ENCODE results near the gene SCT. TPM values are rescaled to one million over a fixed set of nuclear protein-coding genes. Genes with fewer than 3 reads are reported as not detected.

SCT gene
- total RNA-seq (2022; extraction: Qiagen RNA extraction), result not detected in 5 replicates

DNA sequence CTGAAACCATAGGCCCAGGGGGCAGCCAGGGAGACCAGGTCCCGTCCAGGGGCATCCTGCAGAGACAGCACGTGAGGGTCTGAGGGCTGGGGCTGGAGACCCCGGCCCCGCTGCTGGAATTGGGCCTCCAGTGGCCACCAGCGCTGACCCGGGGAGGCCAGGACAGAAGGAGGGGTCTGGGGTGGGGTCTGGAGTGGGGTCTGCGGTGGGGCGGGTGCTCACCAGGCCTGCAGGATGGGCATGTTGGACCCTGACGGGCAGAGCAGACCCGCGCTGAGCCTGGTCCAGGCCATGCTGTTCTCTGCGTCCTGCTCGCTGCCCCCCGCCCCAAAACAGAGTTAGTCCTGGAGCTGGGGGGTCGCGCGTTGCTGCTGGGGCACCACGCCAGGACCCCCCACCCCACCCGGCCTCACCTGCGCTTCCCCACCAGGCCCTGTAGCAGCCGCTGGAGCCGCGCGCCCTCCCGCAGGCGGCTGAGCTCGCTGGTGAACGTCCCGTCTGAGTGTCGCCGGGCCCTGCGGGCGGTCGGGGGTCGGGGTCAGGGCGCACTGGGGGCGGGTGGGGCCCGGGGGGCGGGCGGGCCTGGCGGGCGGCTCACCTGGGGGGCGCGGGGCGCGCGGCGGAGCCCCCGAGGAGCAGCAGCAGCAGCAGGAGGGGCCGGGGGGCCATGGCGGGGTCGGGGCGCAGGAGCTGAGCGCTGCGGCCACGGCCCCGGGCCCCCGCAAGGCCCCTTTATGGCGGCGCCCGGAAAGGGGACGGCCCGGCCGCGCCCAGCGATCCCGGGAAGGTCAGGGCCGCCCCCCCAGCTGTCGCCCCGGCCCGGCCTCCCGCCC lies at the start of gene SCT:
SCT (minus strand) TSS at position 707 of the 833 bp plus-strand sequence; CDS start at position 669, 38 bp downstream.

GRCh38 chr11:636511-637332 lies 9.7 kb upstream of the SCT start, which contains the start of gene DRD4:
Gene DRD4, plus strand, starts transcription at chr11:637269. Its CDS starts 36 bp downstream, at chr11:637305.

DNA sequence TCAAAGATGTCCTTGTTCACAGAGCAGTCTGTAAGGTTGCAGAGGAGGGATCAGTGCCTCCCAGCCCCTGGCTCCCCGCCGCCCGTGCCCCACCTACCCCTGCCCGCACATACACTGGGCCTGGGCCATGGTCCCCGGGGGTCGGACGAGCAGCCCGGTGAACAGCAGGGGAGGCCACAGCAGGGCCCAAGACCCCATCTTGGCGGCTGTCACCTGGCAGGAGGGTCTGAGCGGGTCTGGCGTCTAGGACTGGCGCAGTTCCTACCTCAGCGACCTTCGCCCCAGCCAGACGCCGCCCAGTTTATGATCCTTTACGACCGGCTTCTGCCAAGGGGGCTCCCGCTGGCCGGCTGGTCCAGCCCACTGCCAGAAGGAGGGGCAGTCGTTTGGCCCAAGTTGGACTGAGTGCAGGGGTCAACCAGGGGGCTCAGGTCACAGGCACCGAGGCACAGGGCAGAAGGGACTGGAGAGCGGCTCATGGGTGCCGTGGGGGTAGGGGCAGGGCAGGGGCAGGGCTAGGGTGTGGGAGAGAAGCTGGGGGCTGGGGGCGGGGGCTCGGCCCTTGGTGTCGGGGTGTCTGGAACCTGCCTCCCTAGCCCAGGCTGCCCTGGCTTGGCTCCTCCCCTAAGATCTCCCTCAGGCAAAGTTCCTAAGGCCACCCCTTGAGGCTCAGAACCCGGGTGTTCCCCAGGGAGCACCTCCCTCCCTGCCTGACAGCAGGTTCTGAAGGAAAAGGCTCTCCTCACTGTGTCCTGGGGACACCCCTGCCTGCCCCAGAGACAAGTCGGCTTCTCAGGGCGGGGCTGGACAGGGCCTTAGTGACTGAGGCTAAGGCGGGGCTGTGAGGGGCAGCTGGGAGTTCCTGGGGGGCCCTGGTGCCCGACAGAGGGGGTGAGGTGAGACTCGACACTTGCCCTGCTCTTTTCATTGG lies 2.0 kb downstream of the SCT start, which contains the start of gene CDHR5:
CDHR5 (minus strand) TSS at position 251 of the 931 bp plus-strand sequence; CDS start at position 198, 53 bp downstream.

DNA sequence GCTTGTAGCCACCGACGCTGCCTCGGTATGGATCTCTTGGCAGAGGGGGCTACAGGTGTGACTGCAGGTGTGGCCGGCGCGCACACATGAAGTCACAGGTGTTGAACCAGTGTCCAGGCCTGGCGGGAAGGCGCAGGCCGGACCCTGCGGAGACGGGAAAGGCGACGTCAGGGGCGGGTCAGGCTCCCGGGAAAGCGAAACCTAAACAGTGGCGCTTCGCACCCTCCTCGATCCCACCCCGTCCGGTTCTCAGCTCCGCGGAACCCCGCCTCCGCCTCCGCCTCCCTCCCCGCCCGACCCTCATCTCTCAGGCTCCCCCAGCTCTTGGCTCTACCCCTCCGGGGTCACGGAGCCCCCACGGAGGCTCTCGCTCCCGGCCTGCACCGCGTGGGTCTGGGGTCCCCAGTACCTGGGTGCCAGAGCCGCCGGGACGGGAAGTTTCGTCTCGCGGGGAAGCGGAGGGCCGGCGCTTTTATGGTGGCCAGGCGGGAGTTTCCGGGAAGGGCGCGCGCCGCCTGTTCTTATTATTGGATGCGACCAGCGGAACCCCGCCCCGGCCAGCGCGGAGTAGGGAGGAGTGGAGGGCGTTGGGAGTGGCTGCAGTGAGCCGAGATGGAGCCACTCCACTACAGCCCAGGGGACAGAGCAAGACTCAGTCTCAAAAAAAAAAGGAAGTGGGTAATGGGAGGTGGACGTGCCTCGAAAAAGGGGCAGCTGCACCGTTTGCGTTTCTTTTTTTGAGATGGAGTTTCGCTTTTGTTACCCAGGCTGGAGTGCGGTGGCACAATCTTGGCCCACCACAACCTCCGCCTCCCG lies 11.3 kb downstream of the SCT start, which contains the start of gene IRF7:
IRF7 (minus strand) TSS at position 447 of the 816 bp plus-strand sequence. CDS start 586 bp downstream, outside the sequence.

Other genes with a start within 250 kb of the SCT start
- 26.9 to 37.1 TPM (median 35.4 TPM) in 5 replicates for gene PKP3, start 233.0 kb downstream of the SCT start, total RNA-seq (2022; extraction: Qiagen RNA extraction)
- 57.7 to 86.6 TPM (median 78.8 TPM) in 5 replicates for gene SIGIRR, start 212.2 kb downstream of the SCT start, total RNA-seq (2022; extraction: Qiagen RNA extraction)
- 0.52 to 1.2 TPM (median 0.66 TPM) in 5 replicates for gene ANO9, start 185.2 kb downstream of the SCT start, total RNA-seq (2022; extraction: Qiagen RNA extraction)
- gene PTDSS2, start 176.9 kb downstream of the SCT start, total RNA-seq (2022; extraction: Qiagen RNA extraction), result 28.7 to 46.7 TPM (median 45.6 TPM) in 5 replicates
- gene RNH1, start 119.9 kb downstream of the SCT start, total RNA-seq (2022; extraction: Qiagen RNA extraction), result 123 to 178 TPM (median 165 TPM) in 5 replicates
- gene HRAS, start 91.6 kb downstream of the SCT start, total RNA-seq (2022; extraction: Qiagen RNA extraction), result 111 to 166 TPM (median 143 TPM) in 5 replicates
- gene LRRC56, start 89.7 kb downstream of the SCT start, total RNA-seq (2022; extraction: Qiagen RNA extraction), result 0.52 to 1.1 TPM (median 0.98 TPM) in 5 replicates
- 1.6 to 3.4 TPM (median 2.4 TPM) in 5 replicates for gene LMNTD2, start 66.4 kb downstream of the SCT start, total RNA-seq (2022; extraction: Qiagen RNA extraction)
- 53.9 to 61.7 TPM (median 58.5 TPM) in 5 replicates for gene RASSF7, start 66.2 kb downstream of the SCT start, total RNA-seq (2022; extraction: Qiagen RNA extraction)
- 25.8 to 45.8 TPM (median 43.4 TPM) in 5 replicates for gene PHRF1, start 50.7 kb downstream of the SCT start, total RNA-seq (2022; extraction: Qiagen RNA extraction)
- gene IRF7, start 11.2 kb downstream of the SCT start, total RNA-seq (2022; extraction: Qiagen RNA extraction), result 6.6 to 9.0 TPM (median 7.0 TPM) in 5 replicates
- gene CDHR5, start 2.2 kb downstream of the SCT start, total RNA-seq (2022; extraction: Qiagen RNA extraction), result 0.06 to 0.34 TPM (median 0.07 TPM) in 5 replicates
- gene DRD4, start 10.1 kb upstream of the SCT start, total RNA-seq (2022; extraction: Qiagen RNA extraction), result 0.23 to 0.54 TPM (median 0.36 TPM) in 4 of 5 replicates, not detected in the other
- gene DEAF1, start 68.0 kb upstream of the SCT start, total RNA-seq (2022; extraction: Qiagen RNA extraction), result 31.2 to 36.9 TPM (median 34.5 TPM) in 5 replicates
- 7.9 to 10.0 TPM (median 8.4 TPM) in 5 replicates for gene TMEM80, start 68.6 kb upstream of the SCT start, total RNA-seq (2022; extraction: Qiagen RNA extraction)
- gene EPS8L2, start 79.0 kb upstream of the SCT start, total RNA-seq (2022; extraction: Qiagen RNA extraction), result 63.5 to 125 TPM (median 102 TPM) in 5 replicates
- 383 to 445 TPM (median 388 TPM) in 5 replicates for gene TALDO1, start 120.3 kb upstream of the SCT start, total RNA-seq (2022; extraction: Qiagen RNA extraction)
- 30.9 to 49.4 TPM (median 44.9 TPM) in 5 replicates for gene GATD1, start 150.3 kb upstream of the SCT start, total RNA-seq (2022; extraction: Qiagen RNA extraction)
- 1.7 to 3.3 TPM (median 2.3 TPM) in 5 replicates for gene CEND1, start 162.9 kb upstream of the SCT start, total RNA-seq (2022; extraction: Qiagen RNA extraction)
- gene SLC25A22, start 171.1 kb upstream of the SCT start, total RNA-seq (2022; extraction: Qiagen RNA extraction), result 18.6 to 34.0 TPM (median 32.8 TPM) in 5 replicates
- 7.6 to 15.0 TPM (median 12.6 TPM) in 5 replicates for gene PIDD1, start 178.1 kb upstream of the SCT start, total RNA-seq (2022; extraction: Qiagen RNA extraction)
- 1,768 to 2,076 TPM (median 1,880 TPM) in 5 replicates for gene RPLP2, start 182.8 kb upstream of the SCT start, total RNA-seq (2022; extraction: Qiagen RNA extraction)
- gene PNPLA2, start 191.7 kb upstream of the SCT start, total RNA-seq (2022; extraction: Qiagen RNA extraction), result 33.5 to 55.0 TPM (median 51.9 TPM) in 5 replicates
- 5.0 to 6.6 TPM (median 6.1 TPM) in 5 replicates for gene CRACR2B, start 200.7 kb upstream of the SCT start, total RNA-seq (2022; extraction: Qiagen RNA extraction)
- gene CD151, start 205.8 kb upstream of the SCT start, total RNA-seq (2022; extraction: Qiagen RNA extraction), result 740 to 821 TPM (median 802 TPM) in 5 replicates
- 594 to 742 TPM (median 681 TPM) in 5 replicates for gene POLR2L, start 215.3 kb upstream of the SCT start, total RNA-seq (2022; extraction: Qiagen RNA extraction)
- gene TSPAN4, start 215.7 kb upstream of the SCT start, total RNA-seq (2022; extraction: Qiagen RNA extraction), result 137 to 186 TPM (median 171 TPM) in 5 replicates